H1 (cell line): Measurements from ENCODE around the gene PCSK1N. TPM values are rescaled to one million over a fixed set of nuclear protein-coding genes. Genes with fewer than 3 reads are reported as not detected.

Experiments
- CHD2 ChIP-seq: IDR thresholded peaks from 2 replicates; pipeline ENCODE4 v1.6.1; 2012; ENCODE audit warnings: low read length, improper control_type of control experiment
- KDM5A ChIP-seq: fragments of 200-600 bp; IDR thresholded peaks from 2 replicates; pipeline ENCODE4 v1.7.1; 2012; ENCODE audit warnings: mild to moderate bottlenecking, low read length, inconsistent platforms, mixed read lengths
- SP1 ChIP-seq: IDR thresholded peaks from 2 replicates; pipeline ENCODE4 v1.6.1; 2011; ENCODE audit warnings: low read depth, low read length
- SP2 ChIP-seq: IDR thresholded peaks from 2 replicates; pipeline ENCODE4 v1.6.1; 2012; ENCODE audit warnings: mild to moderate bottlenecking, low read length, inconsistent platforms
- TAF1 ChIP-seq: IDR thresholded peaks from 2 replicates; pipeline ENCODE4 v1.6.1; 2011; ENCODE audit warnings: mild to moderate bottlenecking, low read depth, low read length
- ZNF274 ChIP-seq: IDR thresholded peaks from 2 replicates; pipeline ENCODE4 v1.7.0; 2012; ENCODE audit warnings: low read length, borderline replicate concordance; ENCODE audit errors: extremely low read depth
- polyA plus RNA-seq, 7 experiments: library from polyadenylated mRNA; depleted of rRNA in 3 of 7; stranded (reverse) in 5 of 7; unstranded in 2 of 7; fragments of >200 nt in 5 of 7; fragments of 200-250 nt in 2 of 7; gene quantifications; 1 replicate in 5 of 7; 2 replicates in 1 of 7; 4 replicates in 1 of 7; pipeline versions ENCODE4 v1.2.1 to v1.2.3, GENCODE V29; 2011 to 2013; ENCODE audit warnings: missing spikeins in 2 of 7, mixed read lengths in 2 of 7
- total RNA-seq: library from RNA; stranded (reverse); fragmentation: NEBNext Ultra II Directional; extraction: Animal tissue kit (Norgen Biotek cat#: 25700); gene quantifications from 2 replicates; pipeline ENCODE4 v1.2.1, GENCODE V29; 2021
- TF ChIP-seq, protein P1 (sequence below): fragments of 300-600 bp; sonication (generic); IDR thresholded peaks from 2 replicates; pipeline ENCODE4 v1.7.1; 2012; ENCODE audit warnings: low read length, moderate library complexity, mild to moderate bottlenecking, inconsistent platforms; ENCODE audit not compliant: insufficient replicate concordance

Gene PCSK1N
- total and polyA plus RNA-seq, 2 of the 8 experiments (the other 6 are each of a cell fraction or from before 2014, with no cell fraction given), result 3.6 to 4.5 TPM

GRCh38 chrX:48852857-48853256 lies 17.4 kb upstream of the PCSK1N start (continued):
- TF ChIP-seq, protein P1, sequence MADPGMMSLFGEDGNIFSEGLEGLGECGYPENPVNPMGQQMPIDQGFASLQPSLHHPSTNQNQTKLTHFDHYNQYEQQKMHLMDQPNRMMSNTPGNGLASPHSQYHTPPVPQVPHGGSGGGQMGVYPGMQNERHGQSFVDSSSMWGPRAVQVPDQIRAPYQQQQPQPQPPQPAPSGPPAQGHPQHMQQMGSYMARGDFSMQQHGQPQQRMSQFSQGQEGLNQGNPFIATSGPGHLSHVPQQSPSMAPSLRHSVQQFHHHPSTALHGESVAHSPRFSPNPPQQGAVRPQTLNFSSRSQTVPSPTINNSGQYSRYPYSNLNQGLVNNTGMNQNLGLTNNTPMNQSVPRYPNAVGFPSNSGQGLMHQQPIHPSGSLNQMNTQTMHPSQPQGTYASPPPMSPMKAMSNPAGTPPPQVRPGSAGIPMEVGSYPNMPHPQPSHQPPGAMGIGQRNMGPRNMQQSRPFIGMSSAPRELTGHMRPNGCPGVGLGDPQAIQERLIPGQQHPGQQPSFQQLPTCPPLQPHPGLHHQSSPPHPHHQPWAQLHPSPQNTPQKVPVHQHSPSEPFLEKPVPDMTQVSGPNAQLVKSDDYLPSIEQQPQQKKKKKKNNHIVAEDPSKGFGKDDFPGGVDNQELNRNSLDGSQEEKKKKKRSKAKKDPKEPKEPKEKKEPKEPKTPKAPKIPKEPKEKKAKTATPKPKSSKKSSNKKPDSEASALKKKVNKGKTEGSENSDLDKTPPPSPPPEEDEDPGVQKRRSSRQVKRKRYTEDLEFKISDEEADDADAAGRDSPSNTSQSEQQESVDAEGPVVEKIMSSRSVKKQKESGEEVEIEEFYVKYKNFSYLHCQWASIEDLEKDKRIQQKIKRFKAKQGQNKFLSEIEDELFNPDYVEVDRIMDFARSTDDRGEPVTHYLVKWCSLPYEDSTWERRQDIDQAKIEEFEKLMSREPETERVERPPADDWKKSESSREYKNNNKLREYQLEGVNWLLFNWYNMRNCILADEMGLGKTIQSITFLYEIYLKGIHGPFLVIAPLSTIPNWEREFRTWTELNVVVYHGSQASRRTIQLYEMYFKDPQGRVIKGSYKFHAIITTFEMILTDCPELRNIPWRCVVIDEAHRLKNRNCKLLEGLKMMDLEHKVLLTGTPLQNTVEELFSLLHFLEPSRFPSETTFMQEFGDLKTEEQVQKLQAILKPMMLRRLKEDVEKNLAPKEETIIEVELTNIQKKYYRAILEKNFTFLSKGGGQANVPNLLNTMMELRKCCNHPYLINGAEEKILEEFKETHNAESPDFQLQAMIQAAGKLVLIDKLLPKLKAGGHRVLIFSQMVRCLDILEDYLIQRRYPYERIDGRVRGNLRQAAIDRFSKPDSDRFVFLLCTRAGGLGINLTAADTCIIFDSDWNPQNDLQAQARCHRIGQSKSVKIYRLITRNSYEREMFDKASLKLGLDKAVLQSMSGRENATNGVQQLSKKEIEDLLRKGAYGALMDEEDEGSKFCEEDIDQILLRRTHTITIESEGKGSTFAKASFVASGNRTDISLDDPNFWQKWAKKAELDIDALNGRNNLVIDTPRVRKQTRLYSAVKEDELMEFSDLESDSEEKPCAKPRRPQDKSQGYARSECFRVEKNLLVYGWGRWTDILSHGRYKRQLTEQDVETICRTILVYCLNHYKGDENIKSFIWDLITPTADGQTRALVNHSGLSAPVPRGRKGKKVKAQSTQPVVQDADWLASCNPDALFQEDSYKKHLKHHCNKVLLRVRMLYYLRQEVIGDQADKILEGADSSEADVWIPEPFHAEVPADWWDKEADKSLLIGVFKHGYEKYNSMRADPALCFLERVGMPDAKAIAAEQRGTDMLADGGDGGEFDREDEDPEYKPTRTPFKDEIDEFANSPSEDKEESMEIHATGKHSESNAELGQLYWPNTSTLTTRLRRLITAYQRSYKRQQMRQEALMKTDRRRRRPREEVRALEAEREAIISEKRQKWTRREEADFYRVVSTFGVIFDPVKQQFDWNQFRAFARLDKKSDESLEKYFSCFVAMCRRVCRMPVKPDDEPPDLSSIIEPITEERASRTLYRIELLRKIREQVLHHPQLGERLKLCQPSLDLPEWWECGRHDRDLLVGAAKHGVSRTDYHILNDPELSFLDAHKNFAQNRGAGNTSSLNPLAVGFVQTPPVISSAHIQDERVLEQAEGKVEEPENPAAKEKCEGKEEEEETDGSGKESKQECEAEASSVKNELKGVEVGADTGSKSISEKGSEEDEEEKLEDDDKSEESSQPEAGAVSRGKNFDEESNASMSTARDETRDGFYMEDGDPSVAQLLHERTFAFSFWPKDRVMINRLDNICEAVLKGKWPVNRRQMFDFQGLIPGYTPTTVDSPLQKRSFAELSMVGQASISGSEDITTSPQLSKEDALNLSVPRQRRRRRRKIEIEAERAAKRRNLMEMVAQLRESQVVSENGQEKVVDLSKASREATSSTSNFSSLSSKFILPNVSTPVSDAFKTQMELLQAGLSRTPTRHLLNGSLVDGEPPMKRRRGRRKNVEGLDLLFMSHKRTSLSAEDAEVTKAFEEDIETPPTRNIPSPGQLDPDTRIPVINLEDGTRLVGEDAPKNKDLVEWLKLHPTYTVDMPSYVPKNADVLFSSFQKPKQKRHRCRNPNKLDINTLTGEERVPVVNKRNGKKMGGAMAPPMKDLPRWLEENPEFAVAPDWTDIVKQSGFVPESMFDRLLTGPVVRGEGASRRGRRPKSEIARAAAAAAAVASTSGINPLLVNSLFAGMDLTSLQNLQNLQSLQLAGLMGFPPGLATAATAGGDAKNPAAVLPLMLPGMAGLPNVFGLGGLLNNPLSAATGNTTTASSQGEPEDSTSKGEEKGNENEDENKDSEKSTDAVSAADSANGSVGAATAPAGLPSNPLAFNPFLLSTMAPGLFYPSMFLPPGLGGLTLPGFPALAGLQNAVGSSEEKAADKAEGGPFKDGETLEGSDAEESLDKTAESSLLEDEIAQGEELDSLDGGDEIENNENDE, result no peak
- TF ChIP-seq CHD2, result no peak
- no peak for TF ChIP-seq ZNF274
- TF ChIP-seq TAF1, result no peak
- no peak for TF ChIP-seq SP1
- no peak for TF ChIP-seq KDM5A
- no peak for TF ChIP-seq SP2
